Nephron (organoid): ENCODE measurements around the gene FPGS.
"Not testable (repeated sequence)": the region's sequence is repeated elsewhere in the genome, so short reads cannot be mapped to it uniquely, and the experiment has no call there.

Experiments used
- H3K27ac Mint-ChIP-seq, 3 experiments: 2 replicates each; pipeline ENCODE4 v1.8.0; 2020; ENCODE audit warnings: mixed read lengths in 3 of 3, mild to moderate bottlenecking in 2 of 3, moderate library complexity in 1 of 3
- H3K27me3 Mint-ChIP-seq: 2 replicates; pipeline ENCODE4 v1.8.0; 2021; ENCODE audit warnings: low read depth, mild to moderate bottlenecking, moderate library complexity, mixed read lengths
- H3K36me3 Mint-ChIP-seq: 2 replicates; pipeline ENCODE4 v1.8.0; 2020; ENCODE audit warnings: low read depth, mixed read lengths
- H3K4me1 Mint-ChIP-seq: 2 replicates; pipeline ENCODE4 v1.8.0; 2020; ENCODE audit warnings: mixed read lengths
- H3K4me3 Mint-ChIP-seq, 3 experiments: 2 replicates each; pipeline ENCODE4 v1.8.0; 2020; ENCODE audit warnings: mild to moderate bottlenecking in 3 of 3, mixed read lengths in 3 of 3, moderate library complexity in 2 of 3
- H3K9me3 Mint-ChIP-seq: 2 replicates; pipeline ENCODE4 v1.8.0; 2020; ENCODE audit warnings: mixed read lengths
- CTCF ChIP-seq, 3 experiments: fragments of 200-600 bp; sonication (generic); IDR thresholded peaks; one replicate each; pipeline ENCODE4 v1.5.0; 2021; ENCODE audit warnings: antibody characterized with exemption in 3 of 3; ENCODE audit not compliant: unreplicated experiment in 3 of 3

Gene FPGS

GRCh38 chr9:127778280-127779135, 24.2 kb upstream of the FPGS start, which contains the start of gene SH2D3C:
SH2D3C (minus strand) TSS chr9:127778666; CDS start chr9:127778627, 39 bp downstream.
- H3K4me3 Mint-ChIP-seq = peak within 1 kb of the TSS; percentile 51 to 67 (median 63)
- H3K27ac Mint-ChIP-seq = peak within 1 kb of the TSS; percentile 63 to 88 (median 82)
- TF ChIP-seq CTCF (IDR thresholded peaks at IDR 0.05; ENCODE audit: unreplicated experiment in 3 of 3) = no peak
- H3K4me1 Mint-ChIP-seq = peaks cover 12% of the 10 kb centered on the region
- peaks cover under 1% of the 10 kb centered on the region for H3K27me3 Mint-ChIP-seq
- no peaks in the 10 kb centered on the region for H3K9me3 Mint-ChIP-seq
- H3K36me3 Mint-ChIP-seq = no peaks in the 10 kb centered on the region

DNA sequence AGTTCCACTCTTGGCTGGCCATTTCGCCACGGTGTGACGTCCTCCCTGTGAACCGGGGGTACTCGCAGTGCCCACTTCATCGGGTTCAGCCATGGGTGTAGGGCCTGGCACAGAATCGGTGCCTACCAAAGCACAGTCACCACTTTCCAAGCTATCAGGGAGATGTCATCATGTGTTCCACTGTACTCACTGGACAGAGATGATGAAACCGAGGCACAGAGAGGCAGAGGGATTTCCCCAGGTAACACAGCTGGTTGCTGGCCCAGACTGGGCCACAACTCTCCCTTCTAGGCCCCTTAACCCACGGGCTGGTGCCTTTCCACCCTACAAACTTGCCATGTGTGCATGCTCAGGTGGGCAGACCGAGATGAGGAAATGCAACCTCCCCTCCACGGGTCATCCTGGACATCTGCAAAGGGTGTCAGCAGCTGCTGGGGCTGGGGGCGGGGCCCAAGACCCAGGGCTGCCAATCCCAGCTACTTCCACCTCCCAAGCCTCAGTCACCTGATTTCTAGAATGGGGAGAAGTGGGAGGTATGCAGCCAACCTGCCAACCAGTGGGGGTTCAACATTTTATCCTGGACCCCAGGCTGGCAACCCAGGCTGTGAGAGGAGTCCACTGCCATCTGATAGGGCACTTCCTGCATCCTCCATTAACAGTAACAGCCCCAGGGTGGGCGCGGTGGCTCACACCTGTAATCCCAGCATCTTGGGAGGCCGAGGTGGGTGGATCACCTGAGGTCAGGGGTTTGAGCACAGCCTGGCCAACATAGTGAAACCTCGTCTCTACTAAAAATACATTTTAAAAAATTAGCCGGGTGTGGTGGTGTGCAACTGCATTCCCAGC, 23.3 kb upstream of the FPGS start:
- no peak for TF ChIP-seq CTCF (IDR thresholded peaks at IDR 0.05; ENCODE audit: unreplicated experiment in 3 of 3)
- no peak overlapping the region for H3K4me3 Mint-ChIP-seq
- H3K27me3 Mint-ChIP-seq = no peaks in the 10 kb centered on the region
- peaks cover 12% of the 10 kb centered on the region for H3K4me1 Mint-ChIP-seq
- no peaks in the 10 kb centered on the region for H3K9me3 Mint-ChIP-seq
- H3K36me3 Mint-ChIP-seq = no peaks in the 10 kb centered on the region
- H3K27ac Mint-ChIP-seq = peak overlapping the region in 1 of 3 experiments; percentile 50

DNA sequence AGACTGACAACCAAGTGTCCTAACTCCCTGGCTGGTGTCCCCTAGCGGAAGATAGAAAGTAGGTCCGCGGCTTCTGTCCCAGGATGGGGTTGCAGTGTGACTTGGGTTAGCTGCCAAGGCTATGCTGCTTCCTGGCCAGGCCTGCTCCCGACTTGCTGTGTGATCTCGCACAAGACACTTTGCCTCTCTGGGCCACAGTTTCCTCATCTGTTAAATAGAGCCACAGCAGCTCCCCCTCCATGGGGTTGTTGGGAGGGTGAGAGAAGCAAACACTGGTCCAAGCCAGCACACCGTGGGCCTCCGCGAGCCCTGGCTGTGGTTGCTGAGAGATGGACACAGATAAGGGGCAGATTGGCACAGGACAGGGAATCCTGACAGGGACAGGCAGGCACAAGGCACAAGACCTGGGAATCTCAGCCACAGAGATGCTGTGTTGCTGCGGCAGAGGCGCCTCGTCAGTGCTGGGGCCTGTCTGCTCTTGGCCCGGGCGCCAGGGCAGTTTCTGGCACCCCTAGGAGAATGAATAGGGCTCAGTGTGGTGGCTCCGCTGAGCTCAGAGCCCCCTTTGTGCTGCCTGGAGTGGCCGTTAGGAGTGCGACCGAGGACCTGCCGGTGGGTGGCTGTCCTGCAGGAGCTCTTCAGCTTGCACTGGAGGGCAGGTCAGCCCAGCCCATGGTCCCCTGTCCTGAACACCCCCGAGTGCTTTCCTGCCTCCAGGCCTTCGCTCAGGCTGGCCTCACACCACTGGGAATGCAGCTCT, 22.4 kb upstream of the FPGS start:
- TF ChIP-seq CTCF (IDR thresholded peaks at IDR 0.05; ENCODE audit: unreplicated experiment in 3 of 3) = no peak
- H3K9me3 Mint-ChIP-seq = no peaks in the 10 kb centered on the region
- peak overlapping the region in 1 of 3 experiments; percentile 37 for H3K27ac Mint-ChIP-seq
- no peak overlapping the region for H3K4me3 Mint-ChIP-seq
- H3K36me3 Mint-ChIP-seq = no peaks in the 10 kb centered on the region
- H3K27me3 Mint-ChIP-seq = no peaks in the 10 kb centered on the region
- H3K4me1 Mint-ChIP-seq = peaks cover 12% of the 10 kb centered on the region

- H3K27ac Mint-ChIP-seq, H3K27me3 Mint-ChIP-seq, H3K4me3 Mint-ChIP-seq, H3K36me3 Mint-ChIP-seq, H3K9me3 Mint-ChIP-seq: not testable (repeated sequence)
- peaks cover 12% of the 10 kb centered on the region for H3K4me1 Mint-ChIP-seq
These were observed 21.8 kb upstream of the FPGS start for GRCh38 chr9:127780909-127781308.

DNA sequence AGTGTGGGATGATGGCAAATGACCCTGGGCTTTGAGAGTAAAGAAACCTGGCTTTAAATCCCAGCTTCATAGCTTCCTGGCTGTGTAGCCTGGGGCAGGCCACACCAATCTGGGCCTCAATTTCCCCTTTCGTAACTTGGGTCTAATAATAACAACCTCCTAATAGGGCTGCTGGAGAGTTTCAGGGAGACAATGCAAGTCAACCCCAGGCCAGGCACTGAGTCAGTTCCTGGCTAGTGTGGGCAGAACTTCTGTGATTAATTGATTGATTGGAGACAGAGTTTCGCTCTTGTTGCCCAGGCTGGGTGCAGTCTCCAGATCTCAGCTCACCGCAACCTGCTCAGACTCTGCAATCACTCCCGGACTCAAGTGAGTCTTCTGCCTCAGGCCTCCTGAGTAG, 20.9 kb upstream of the FPGS start:
- peak overlapping the region in 1 of 3 experiments; percentile 53 for H3K4me3 Mint-ChIP-seq
- no peak overlapping the region for H3K27ac Mint-ChIP-seq
- no peaks in the 10 kb centered on the region for H3K9me3 Mint-ChIP-seq
- no peaks in the 10 kb centered on the region for H3K27me3 Mint-ChIP-seq
- H3K4me1 Mint-ChIP-seq = peaks cover 12% of the 10 kb centered on the region
- H3K36me3 Mint-ChIP-seq = peaks cover 5% of the 10 kb centered on the region
- TF ChIP-seq CTCF (IDR thresholded peaks at IDR 0.05; ENCODE audit: unreplicated experiment in 3 of 3) = no peak
